ENCODE measurements around the gene UTS2R. TPM values are rescaled to one million over a fixed set of nuclear protein-coding genes. Genes with fewer than 3 reads are reported as not detected.

UTS2R gene
- total and polyA plus RNA-seq, 2 of the 4 experiments (the other 2 are of a cell fraction) = not detected

- POLR2A ChIA-PET (ENCODE audit: unreplicated experiment) = no interaction called here
- dilution Hi-C loops (cut with HindIII; ENCODE audit: low sequenced_read_pairs, unreplicated experiment) = no loop called here
Measured at GRCh38 chr17:82369211-82369610, 2.4 kb upstream of the UTS2R start.

More at GRCh38 chr17:82369211-82369610, 2.4 kb upstream of the UTS2R start:
- Histone ChIP-seq H3K27ac (ENCODE audit: insufficient read depth, low read length) (no peak overlapping the region), H2BK5ac (ENCODE audit: low read depth, low read length, poor library complexity, severe bottlenecking) (no peak overlapping the region), H4K5ac (ENCODE audit: low read depth, low read length) (no peak overlapping the region), H2AFZ (replicated peaks; ENCODE audit: low read length, poor library complexity) (no peak overlapping the region), H3K4me1 (ENCODE audit: control insufficient read depth, insufficient read depth, low read length) (no peaks in the 10 kb centered on the region), H3K27me3 (ENCODE audit: control insufficient read depth, insufficient read depth, low read length) (peaks cover 51% of the 10 kb centered on the region), H3K4ac (ENCODE audit: low read depth, low read length) (no peak overlapping the region), H3K18ac (ENCODE audit: low read depth, low read length) (no peak overlapping the region), H2AK5ac (ENCODE audit: low read depth, low read length) (no peak overlapping the region), H2BK120ac (ENCODE audit: low read depth, low read length) (no peak overlapping the region), H2BK15ac (ENCODE audit: low read depth, low read length) (no peak overlapping the region), H3K4me2 (ENCODE audit: low read depth, low read length) (no peak overlapping the region), H3K79me1 (ENCODE audit: low read depth in 1 of 2, low read length in 2 of 2) (no peaks in the 10 kb centered on the region), H3K14ac (replicated peaks; ENCODE audit: low read depth, low read length) (no peak overlapping the region), H3K36me3 (ENCODE audit: control insufficient read depth, insufficient read depth, low read length) (no peaks in the 10 kb centered on the region), H3K56ac (ENCODE audit: extremely low read depth, insufficient read depth, low read length) (no peak overlapping the region), H3K23ac (ENCODE audit: low read depth, low read length) (no peak overlapping the region), H3K9ac (ENCODE audit: low read depth, low read length) (no peak overlapping the region), H4K91ac (ENCODE audit: insufficient read depth, low read depth, low read length) (no peak overlapping the region), H2BK20ac (ENCODE audit: low read depth, low read length) (no peak overlapping the region), H4K8ac (ENCODE audit: low read depth in 2 of 2, low read length in 2 of 2) (no peak overlapping the region), H3K9me1 (ENCODE audit: insufficient read depth, low read length) (no peaks in the 10 kb centered on the region), H3K4me3 (ENCODE audit: insufficient read depth, low read depth, low read length) (no peak overlapping the region), H3K9me3 (ENCODE audit: control insufficient read depth, insufficient read depth, low read length) (no peaks in the 10 kb centered on the region), H2AK9ac (replicated peaks; ENCODE audit: low read depth, low read length, poor library complexity) (no peak overlapping the region), H4K20me1 (ENCODE audit: insufficient read depth, low read length) (no peaks in the 10 kb centered on the region)
- CTCF ChIA-PET = no interaction called here
- in situ Hi-C loops (cut with MboI; ENCODE audit: low sequenced_read_pairs) = no loop called here
- intact Hi-C loops (cut with micrococcal nuclease) = no loop called here
- DNase-seq (no peak), ATAC-seq (ENCODE audit: low read depth) (no peak)
- TF ChIP-seq ELK1 (IDR thresholded peaks at IDR 0.05; ENCODE audit: borderline replicate concordance, low read depth, low read length) (no peak), BHLHE40 (IDR thresholded peaks at IDR 0.05; ENCODE audit: low read depth, low read length) (no peak), RCOR1 (IDR thresholded peaks at IDR 0.05; ENCODE audit: insufficient replicate concordance, low read length) (no peak), MAZ (IDR thresholded peaks at IDR 0.05; ENCODE audit: borderline replicate concordance, low read depth, low read length) (no peak), USF2 (IDR thresholded peaks at IDR 0.05; ENCODE audit: low read depth, low read length) (no peak), RAD21 (IDR thresholded peaks at IDR 0.05; ENCODE audit: low read length) (no peak), MXI1 (IDR thresholded peaks at IDR 0.05; ENCODE audit: borderline replicate concordance, low read depth, low read length) (no peak), CEBPB (IDR thresholded peaks at IDR 0.05; ENCODE audit: low read depth, low read length) (no peak), CTCF (conservative IDR thresholded peaks at IDR 0.05; ENCODE audit: low read depth, low read length) (no peak), SMC3 (IDR thresholded peaks at IDR 0.05; ENCODE audit: low read depth, low read length) (no peak), NFE2L2 (IDR thresholded peaks at IDR 0.05; ENCODE audit: low read depth, low read length) (no peak), MAFK (IDR thresholded peaks at IDR 0.05; ENCODE audit: low read depth, low read length) (no peak), POLR2A (IDR thresholded peaks at IDR 0.05; ENCODE audit: low read depth, low read length) (no peak)
- WGBS, 2 experiments (ENCODE audit: extremely low coverage in 2 of 2, insufficient read length in 1 of 2) = 80% methylated on average over 2 of the region's 7 CpGs; no CpG with 5 or more reads in 1 of the 2 experiments
- no TSS peak for BruUV-seq (replicated peaks)

All from IMR-90 (cell line).